A549 (cell line): Measurements from ENCODE around the gene HMMR.

Experiments used
- RAD21 ChIP-seq, 2 experiments: fragments of >200 bp in 1 of 2; sonication (Bioruptor Twin) in 1 of 2; formaldehyde crosslinking in 1 of 2; IDR thresholded peaks in 1 of 2; conservative IDR thresholded peaks in 1 of 2; 2 replicates in 1 of 2; 3 replicates in 1 of 2; pipeline ENCODE4 v1.6.1; 2012 to 2018; ENCODE audit warnings: inconsistent platforms in 1 of 2
- TF ChIP-seq, protein P1 (sequence below): IDR thresholded peaks from 2 replicates; pipeline ENCODE4 v1.6.1; 2012; ENCODE audit warnings: low read depth, borderline replicate concordance

DNA sequence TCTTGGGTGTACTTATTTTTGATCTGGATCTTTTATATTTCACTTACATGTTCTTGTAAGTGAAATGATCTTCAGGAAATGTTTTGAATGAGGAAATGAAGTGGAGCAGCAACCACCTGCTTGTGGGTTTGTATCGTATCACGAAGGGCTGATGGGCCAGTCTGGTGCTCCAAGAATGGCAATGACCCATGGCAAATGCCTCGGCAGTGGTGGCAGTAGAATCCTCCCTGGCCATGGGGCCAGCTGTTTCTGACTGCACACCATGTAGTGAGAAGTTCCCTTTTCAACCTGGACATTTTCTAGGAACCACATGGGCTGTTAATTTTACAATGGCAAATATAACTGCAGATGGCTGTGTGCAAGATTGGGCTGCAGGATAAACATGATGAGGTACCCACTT is 74.9 kb downstream of the HMMR start:
- no peak for TF ChIP-seq RAD21 (conservative IDR thresholded peaks at IDR 0.05 in 1 of 2, IDR thresholded peaks at IDR 0.05 in 1 of 2)
- TF ChIP-seq, protein P1, sequence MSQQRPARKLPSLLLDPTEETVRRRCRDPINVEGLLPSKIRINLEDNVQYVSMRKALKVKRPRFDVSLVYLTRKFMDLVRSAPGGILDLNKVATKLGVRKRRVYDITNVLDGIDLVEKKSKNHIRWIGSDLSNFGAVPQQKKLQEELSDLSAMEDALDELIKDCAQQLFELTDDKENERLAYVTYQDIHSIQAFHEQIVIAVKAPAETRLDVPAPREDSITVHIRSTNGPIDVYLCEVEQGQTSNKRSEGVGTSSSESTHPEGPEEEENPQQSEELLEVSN: no peak
